Measurements from ENCODE around the gene PLA2G2C.

Gene PLA2G2C

GRCh38 chr1:20125100-20125499 is 61.2 kb downstream of the PLA2G2C start:
- ATAC-seq (ENCODE audit: low read depth): no peak
- DNase-seq (ENCODE audit: low spot score): no peak
- Histone ChIP-seq H3K36me3 (ENCODE audit: low read depth) (no peaks in the 10 kb centered on the region), H3K27me3 (ENCODE audit: insufficient read depth, poor library complexity, severe bottlenecking) (no peaks in the 10 kb centered on the region), H3K27ac (ENCODE audit: poor library complexity, severe bottlenecking) (no peak overlapping the region), H3K4me1 (ENCODE audit: insufficient read depth, poor library complexity, severe bottlenecking) (peaks cover 11% of the 10 kb centered on the region), H3K4me3 (ENCODE audit: severe bottlenecking) (no peak overlapping the region), H3K9me3 (ENCODE audit: severe bottlenecking) (no peaks in the 10 kb centered on the region)
- no peak for TF ChIP-seq CTCF (IDR thresholded peaks at IDR 0.05; ENCODE audit: poor library complexity, severe bottlenecking)

- no peaks in the 10 kb centered on the region for H3K36me3 ChIP-seq (ENCODE audit: low read depth)
- TF ChIP-seq CTCF (IDR thresholded peaks at IDR 0.05; ENCODE audit: poor library complexity, severe bottlenecking): no peak
- H3K4me3 ChIP-seq (ENCODE audit: severe bottlenecking): no peak overlapping the region
- H3K9me3 ChIP-seq (ENCODE audit: severe bottlenecking): no peaks in the 10 kb centered on the region
- H3K4me1 ChIP-seq (ENCODE audit: insufficient read depth, poor library complexity, severe bottlenecking): peaks cover 11% of the 10 kb centered on the region
- ATAC-seq (ENCODE audit: low read depth): peak; percentile 99
- no peak overlapping the region for H3K27ac ChIP-seq (ENCODE audit: poor library complexity, severe bottlenecking)
- DNase-seq (ENCODE audit: low spot score): no peak
- no peaks in the 10 kb centered on the region for H3K27me3 ChIP-seq (ENCODE audit: insufficient read depth, poor library complexity, severe bottlenecking)
Measured at GRCh38 chr1:20124456-20125057, 61.8 kb downstream of the PLA2G2C start.

GRCh38 chr1:20123722-20124455 is 62.4 kb downstream of the PLA2G2C start:
- Histone ChIP-seq H3K36me3 (ENCODE audit: low read depth) (no peaks in the 10 kb centered on the region), H3K4me1 (ENCODE audit: insufficient read depth, poor library complexity, severe bottlenecking) (peaks cover 11% of the 10 kb centered on the region), H3K4me3 (ENCODE audit: severe bottlenecking) (no peak overlapping the region), H3K27ac (ENCODE audit: poor library complexity, severe bottlenecking) (no peak overlapping the region), H3K27me3 (ENCODE audit: insufficient read depth, poor library complexity, severe bottlenecking) (no peaks in the 10 kb centered on the region), H3K9me3 (ENCODE audit: severe bottlenecking) (no peaks in the 10 kb centered on the region)
- ATAC-seq (ENCODE audit: low read depth): no peak
- no peak for TF ChIP-seq CTCF (IDR thresholded peaks at IDR 0.05; ENCODE audit: poor library complexity, severe bottlenecking)
- DNase-seq (ENCODE audit: low spot score): no peak

GRCh38 chr1:20120796-20121195 is 65.5 kb downstream of the PLA2G2C start:
- TF ChIP-seq CTCF (IDR thresholded peaks at IDR 0.05; ENCODE audit: poor library complexity, severe bottlenecking): no peak
- Histone ChIP-seq H3K27ac (ENCODE audit: poor library complexity, severe bottlenecking) (no peak overlapping the region), H3K4me3 (ENCODE audit: severe bottlenecking) (no peak overlapping the region), H3K4me1 (ENCODE audit: insufficient read depth, poor library complexity, severe bottlenecking) (peaks cover 11% of the 10 kb centered on the region), H3K36me3 (ENCODE audit: low read depth) (no peaks in the 10 kb centered on the region), H3K9me3 (ENCODE audit: severe bottlenecking) (no peaks in the 10 kb centered on the region), H3K27me3 (ENCODE audit: insufficient read depth, poor library complexity, severe bottlenecking) (no peaks in the 10 kb centered on the region)
- DNase-seq (ENCODE audit: low spot score) (no peak), ATAC-seq (ENCODE audit: low read depth) (no peak)

- H3K36me3 ChIP-seq (ENCODE audit: low read depth): no peaks in the 10 kb centered on the region
- H3K27me3 ChIP-seq (ENCODE audit: insufficient read depth, poor library complexity, severe bottlenecking): no peaks in the 10 kb centered on the region
- H3K4me1 ChIP-seq (ENCODE audit: insufficient read depth, poor library complexity, severe bottlenecking): peaks cover 3% of the 10 kb centered on the region
- DNase-seq (ENCODE audit: low spot score) (no peak), ATAC-seq (ENCODE audit: low read depth) (no peak)
- no peaks in the 10 kb centered on the region for H3K9me3 ChIP-seq (ENCODE audit: severe bottlenecking)
- no peak within 1 kb of the TSS for H3K4me3 ChIP-seq (ENCODE audit: severe bottlenecking)
- H3K27ac ChIP-seq (ENCODE audit: poor library complexity, severe bottlenecking): no peak within 1 kb of the TSS
- TF ChIP-seq CTCF (IDR thresholded peaks at IDR 0.05; ENCODE audit: poor library complexity, severe bottlenecking): no peak
Measured at GRCh38 chr1:20119347-20119746, 67.0 kb downstream of the PLA2G2C start, which contains the start of gene PLA2G2D. Gene PLA2G2D, minus strand, starts transcription at chr1:20119536. Its CDS starts 38 bp downstream, at chr1:20119498.
